Activated T-helper 2 cell treated with anti-CD3 and anti-CD28 coated beads, Interferon-gamma antibody, Interleukin-2, Interleukin-4, amounts not matched to agents 10 μg/mL and 5 μg/mL and 100 μg/mL, durations not matched to agents 14 hours and 24 hours and 36 hours (primary cell): ENCODE measurements around the gene MOG. TPM values are rescaled to one million over a fixed set of nuclear protein-coding genes. Genes with fewer than 3 reads are reported as not detected.
"Not testable (repeated sequence)": the region's sequence is repeated elsewhere in the genome, so short reads cannot be mapped to it uniquely, and the experiment has no call there.

Source experiments
- DNase-seq: peaks from one replicate; pipeline ENCODE4 v3.0.0; 2021; ENCODE audit warnings: low spot score
- H3K27ac Mint-ChIP-seq: one replicate; pipeline ENCODE4 v1.8.0; 2021; ENCODE audit warnings: mixed read lengths
- H3K27me3 Mint-ChIP-seq: one replicate; pipeline ENCODE4 v1.8.0; 2021; ENCODE audit warnings: low read depth, mixed read lengths
- H3K36me3 Mint-ChIP-seq: one replicate; pipeline ENCODE4 v1.8.0; 2021; ENCODE audit warnings: low read depth, mixed read lengths
- H3K4me1 Mint-ChIP-seq: one replicate; pipeline ENCODE4 v1.8.0; 2021; ENCODE audit warnings: low read depth, mixed read lengths
- H3K4me3 Mint-ChIP-seq: one replicate; pipeline ENCODE4 v1.8.0; 2021; ENCODE audit warnings: low read depth, mild to moderate bottlenecking, moderate library complexity, mixed read lengths
- H3K9me3 Mint-ChIP-seq: one replicate; pipeline ENCODE4 v1.8.0; 2021; ENCODE audit warnings: mixed read lengths
- intact Hi-C: fragments of 100-400 bp; cut with micrococcal nuclease; formaldehyde crosslinking; loops from one replicate; pipeline ENCODE4 v1.15.1; 2023
- total RNA-seq: library from RNA; stranded (reverse); gene quantifications from 2 replicates; pipeline ENCODE4 v1.2.3, GENCODE V29; 2022

MOG gene
- total RNA-seq, 1 donor from 2014 or later = not detected

- H3K27me3 Mint-ChIP-seq = peaks cover 21% of the 10 kb centered on the region
- intact Hi-C loops = no loop called here
- H3K9me3 Mint-ChIP-seq = no peaks in the 10 kb centered on the region
- no peaks in the 10 kb centered on the region for H3K36me3 Mint-ChIP-seq
- H3K27ac Mint-ChIP-seq = no peak overlapping the region
- no peak overlapping the region for H3K4me3 Mint-ChIP-seq
- DNase-seq = no peak
- no peaks in the 10 kb centered on the region for H3K4me1 Mint-ChIP-seq
These were observed 10.3 kb downstream of the MOG start for GRCh38 chr6:29667158-29667557.

GRCh38 chr6:29671026-29671425, 14.1 kb downstream of the MOG start:
- intact Hi-C loops = no loop called here
- H3K4me1 Mint-ChIP-seq = peaks cover 6% of the 10 kb centered on the region
- H3K27ac Mint-ChIP-seq = no peak overlapping the region
- H3K27me3 Mint-ChIP-seq = peaks cover 15% of the 10 kb centered on the region
- H3K9me3 Mint-ChIP-seq = no peaks in the 10 kb centered on the region
- no peak overlapping the region for H3K4me3 Mint-ChIP-seq
- no peaks in the 10 kb centered on the region for H3K36me3 Mint-ChIP-seq
- DNase-seq = no peak

- H3K36me3 Mint-ChIP-seq, intact Hi-C loops, H3K4me3 Mint-ChIP-seq, H3K9me3 Mint-ChIP-seq, H3K27ac Mint-ChIP-seq, DNase-seq: not testable (repeated sequence)
- Mint-ChIP-seq H3K27me3 (peaks cover 15% of the 10 kb centered on the region), H3K4me1 (peaks cover 11% of the 10 kb centered on the region)
These were observed 15.2 kb downstream of the MOG start for GRCh38 chr6:29672116-29672515.

- Mint-ChIP-seq H3K9me3 (no peaks in the 10 kb centered on the region), H3K4me1 (peaks cover 14% of the 10 kb centered on the region), H3K4me3 (no peak overlapping the region), H3K36me3 (no peaks in the 10 kb centered on the region), H3K27me3 (peaks cover 7% of the 10 kb centered on the region), H3K27ac (no peak overlapping the region)
- intact Hi-C loops = no loop called here
- DNase-seq = no peak
These were observed 16.3 kb downstream of the MOG start for GRCh38 chr6:29673161-29673560.

- Mint-ChIP-seq H3K9me3 (no peaks in the 10 kb centered on the region), H3K4me3 (no peak overlapping the region), H3K36me3 (no peaks in the 10 kb centered on the region), H3K27ac (no peak overlapping the region), H3K27me3 (peaks cover 5% of the 10 kb centered on the region), H3K4me1 (peaks cover 15% of the 10 kb centered on the region)
- no peak for DNase-seq
- intact Hi-C loops = no loop called here
These were observed 17.1 kb downstream of the MOG start for GRCh38 chr6:29674008-29674407.

GRCh38 chr6:29675561-29675960, 18.7 kb downstream of the MOG start:
- no peak overlapping the region for H3K4me3 Mint-ChIP-seq
- H3K36me3 Mint-ChIP-seq = no peaks in the 10 kb centered on the region
- peaks cover 8% of the 10 kb centered on the region for H3K27me3 Mint-ChIP-seq
- H3K27ac Mint-ChIP-seq = no peak overlapping the region
- no peaks in the 10 kb centered on the region for H3K9me3 Mint-ChIP-seq
- H3K4me1 Mint-ChIP-seq = peaks cover 17% of the 10 kb centered on the region
- intact Hi-C loops = no loop called here
- DNase-seq = no peak

GRCh38 chr6:29676981-29677601, 20.2 kb downstream of the MOG start:
- no peaks in the 10 kb centered on the region for H3K36me3 Mint-ChIP-seq
- intact Hi-C loops = no loop called here
- DNase-seq = no peak
- no peak overlapping the region for H3K27ac Mint-ChIP-seq
- H3K9me3 Mint-ChIP-seq = no peaks in the 10 kb centered on the region
- H3K27me3 Mint-ChIP-seq = peaks cover 5% of the 10 kb centered on the region
- H3K4me3 Mint-ChIP-seq = no peak overlapping the region
- H3K4me1 Mint-ChIP-seq = peaks cover 17% of the 10 kb centered on the region

- no peak for DNase-seq
- intact Hi-C loops = no loop called here
- Mint-ChIP-seq H3K4me3 (no peak overlapping the region), H3K27me3 (peaks cover 3% of the 10 kb centered on the region), H3K27ac (no peak overlapping the region), H3K4me1 (peaks cover 17% of the 10 kb centered on the region), H3K36me3 (no peaks in the 10 kb centered on the region), H3K9me3 (no peaks in the 10 kb centered on the region)
These were observed 21.2 kb downstream of the MOG start for GRCh38 chr6:29678114-29678513.

- DNase-seq = no peak
- Mint-ChIP-seq H3K4me1 (peaks cover 16% of the 10 kb centered on the region), H3K36me3 (no peaks in the 10 kb centered on the region), H3K9me3 (no peaks in the 10 kb centered on the region), H3K27ac (peak overlapping the region; percentile 15), H3K27me3 (peaks cover 6% of the 10 kb centered on the region), H3K4me3 (peak overlapping the region; percentile 43)
- intact Hi-C loops = no loop called here
These were observed 23.1 kb downstream of the MOG start for GRCh38 chr6:29679962-29680361.

- Mint-ChIP-seq H3K4me1 (peaks cover 16% of the 10 kb centered on the region), H3K4me3 (peak overlapping the region; percentile 43)
These were observed 23.5 kb downstream of the MOG start for GRCh38 chr6:29680416-29680815.

GRCh38 chr6:29680904-29681303, 24.0 kb downstream of the MOG start, which contains the start of gene ZFP57:
Gene ZFP57 (minus strand): TSS chr6:29681152. CDS start chr6:29677003, 4,149 bp downstream.
- Mint-ChIP-seq H3K9me3 (no peaks in the 10 kb centered on the region), H3K36me3 (no peaks in the 10 kb centered on the region), H3K4me3 (peak within 1 kb of the TSS; percentile 43), H3K4me1 (peaks cover 16% of the 10 kb centered on the region), H3K27ac (peak within 1 kb of the TSS; percentile 49), H3K27me3 (peaks cover 6% of the 10 kb centered on the region)
- intact Hi-C loops = no loop called here
- DNase-seq = no peak

More at GRCh38 chr6:29680416-29680815, 23.5 kb downstream of the MOG start:
- Mint-ChIP-seq H3K27ac (peak overlapping the region; percentile 15), H3K36me3 (no peaks in the 10 kb centered on the region), H3K27me3 (peaks cover 6% of the 10 kb centered on the region), H3K9me3 (no peaks in the 10 kb centered on the region)
- DNase-seq = no peak
- intact Hi-C loops = no loop called here

- no peak overlapping the region for H3K4me3 Mint-ChIP-seq
- H3K4me1 Mint-ChIP-seq = peaks cover 15% of the 10 kb centered on the region
- H3K36me3 Mint-ChIP-seq = no peaks in the 10 kb centered on the region
- H3K9me3 Mint-ChIP-seq = no peaks in the 10 kb centered on the region
- intact Hi-C loops = no loop called here
- DNase-seq = no peak
- no peak overlapping the region for H3K27ac Mint-ChIP-seq
- peaks cover 6% of the 10 kb centered on the region for H3K27me3 Mint-ChIP-seq
These were observed 24.9 kb downstream of the MOG start for GRCh38 chr6:29681811-29682210.

- H3K36me3 Mint-ChIP-seq = no peaks in the 10 kb centered on the region
- peaks cover 13% of the 10 kb centered on the region for H3K27me3 Mint-ChIP-seq
- no peak overlapping the region for H3K4me3 Mint-ChIP-seq
- intact Hi-C loops = no loop called here
- no peaks in the 10 kb centered on the region for H3K9me3 Mint-ChIP-seq
- DNase-seq = no peak
- H3K27ac Mint-ChIP-seq = no peak overlapping the region
- peaks cover 5% of the 10 kb centered on the region for H3K4me1 Mint-ChIP-seq
These were observed 28.9 kb downstream of the MOG start for GRCh38 chr6:29685718-29686326.
